D721Med (cell line): ENCODE measurements around the gene PDLIM4.

Experiments used
- DNase-seq: peaks from one replicate; pipeline ENCODE4 v3.0.0; 2011; ENCODE audit warnings: low spot score; ENCODE audit not compliant: insufficient read length
- FAIRE-seq: peaks from 2 replicates; lab custom pipeline; 2011; peaks lifted over from hg19 to GRCh38; lab: Jason Lieb, UNC
- CTCF ChIP-seq: IDR thresholded peaks from 2 replicates; pipeline ENCODE4 v1.5.1; 2012; ENCODE audit warnings: mild to moderate bottlenecking, control low read depth; ENCODE audit not compliant: insufficient read depth; ENCODE audit errors: missing control alignments

Gene PDLIM4

DNA sequence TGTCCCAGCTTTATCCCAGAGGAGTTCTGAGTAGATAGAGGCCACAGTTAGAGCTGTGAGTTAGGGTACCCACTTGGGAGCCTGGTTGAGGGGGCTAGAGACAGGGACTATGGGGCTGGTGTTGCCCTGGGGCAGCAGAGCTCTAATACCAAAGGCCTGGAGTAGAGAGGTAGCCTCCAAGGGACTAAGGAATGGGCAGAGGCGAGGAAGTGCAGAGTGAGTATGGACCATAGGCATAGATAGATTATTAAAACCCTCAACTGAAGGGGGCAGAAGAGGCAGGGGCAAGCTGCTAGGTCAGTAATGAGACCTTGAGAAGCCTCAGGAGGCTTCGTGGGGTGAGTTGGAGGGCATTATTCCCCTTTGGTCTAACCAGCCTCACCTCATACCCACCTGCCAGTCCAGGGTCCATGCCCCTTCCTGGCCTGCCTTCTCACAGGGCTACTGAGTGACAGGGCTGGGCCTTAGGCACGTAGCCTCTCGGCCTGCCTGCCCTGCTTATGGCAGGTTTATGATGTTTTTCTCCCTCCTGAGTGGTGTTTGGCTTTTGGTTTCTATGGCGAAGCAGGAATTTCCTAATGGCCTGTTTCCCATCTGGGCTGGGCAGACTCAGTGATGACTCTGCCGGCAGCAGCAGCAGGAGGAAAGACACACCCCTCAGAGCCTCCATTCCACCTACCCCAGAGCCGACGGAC, 8.0 kb downstream of the PDLIM4 start:
- no peak for TF ChIP-seq CTCF
- no peak for FAIRE-seq
- no peak for DNase-seq

DNA sequence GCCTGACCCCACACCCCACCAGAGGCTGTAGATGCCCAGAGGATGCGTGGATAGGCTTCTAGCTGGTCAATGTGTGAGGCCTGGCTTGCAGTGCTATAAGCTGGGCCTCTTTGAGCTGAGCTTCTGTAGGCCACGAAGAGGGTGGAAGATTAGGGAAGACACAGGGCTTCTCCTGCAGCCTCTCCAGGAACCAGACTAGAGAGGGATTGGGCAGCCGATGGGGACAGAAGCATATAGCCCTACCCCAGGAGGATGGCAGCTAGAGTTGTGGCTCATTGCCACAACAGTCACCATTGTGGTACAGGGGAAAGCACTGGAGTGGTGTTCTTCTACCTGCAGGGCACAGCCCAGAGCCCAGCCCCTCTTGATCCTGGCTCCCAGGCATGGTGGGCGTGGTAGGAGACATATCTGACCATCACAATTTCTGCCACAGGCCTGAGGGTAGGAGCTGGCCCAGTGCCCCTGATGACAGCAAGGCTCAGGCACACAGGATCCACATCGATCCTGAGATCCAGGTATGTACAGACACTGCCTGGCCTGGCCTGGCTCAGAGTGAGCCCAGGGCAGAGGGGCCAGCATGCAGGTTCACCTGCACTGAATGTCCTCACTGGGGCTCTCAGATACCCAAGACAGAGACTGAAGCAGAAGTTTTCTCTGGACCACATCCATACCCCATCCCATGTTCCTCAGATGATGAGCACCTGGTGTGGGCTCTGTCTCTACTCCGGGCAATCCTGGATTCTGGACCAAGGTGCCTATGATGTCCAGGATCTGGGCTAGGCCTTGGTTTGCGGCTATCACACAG, 8.7 kb downstream of the PDLIM4 start:
- no peak for FAIRE-seq
- TF ChIP-seq CTCF: no peak
- DNase-seq: no peak

GRCh38 chr5:132266836-132267160, 9.3 kb downstream of the PDLIM4 start:
- FAIRE-seq: no peak
- TF ChIP-seq CTCF: no peak
- no peak for DNase-seq

- DNase-seq (no peak), FAIRE-seq (no peak)
- TF ChIP-seq CTCF: no peak
Observed at GRCh38 chr5:132267166-132267739, 9.8 kb downstream of the PDLIM4 start.

DNA sequence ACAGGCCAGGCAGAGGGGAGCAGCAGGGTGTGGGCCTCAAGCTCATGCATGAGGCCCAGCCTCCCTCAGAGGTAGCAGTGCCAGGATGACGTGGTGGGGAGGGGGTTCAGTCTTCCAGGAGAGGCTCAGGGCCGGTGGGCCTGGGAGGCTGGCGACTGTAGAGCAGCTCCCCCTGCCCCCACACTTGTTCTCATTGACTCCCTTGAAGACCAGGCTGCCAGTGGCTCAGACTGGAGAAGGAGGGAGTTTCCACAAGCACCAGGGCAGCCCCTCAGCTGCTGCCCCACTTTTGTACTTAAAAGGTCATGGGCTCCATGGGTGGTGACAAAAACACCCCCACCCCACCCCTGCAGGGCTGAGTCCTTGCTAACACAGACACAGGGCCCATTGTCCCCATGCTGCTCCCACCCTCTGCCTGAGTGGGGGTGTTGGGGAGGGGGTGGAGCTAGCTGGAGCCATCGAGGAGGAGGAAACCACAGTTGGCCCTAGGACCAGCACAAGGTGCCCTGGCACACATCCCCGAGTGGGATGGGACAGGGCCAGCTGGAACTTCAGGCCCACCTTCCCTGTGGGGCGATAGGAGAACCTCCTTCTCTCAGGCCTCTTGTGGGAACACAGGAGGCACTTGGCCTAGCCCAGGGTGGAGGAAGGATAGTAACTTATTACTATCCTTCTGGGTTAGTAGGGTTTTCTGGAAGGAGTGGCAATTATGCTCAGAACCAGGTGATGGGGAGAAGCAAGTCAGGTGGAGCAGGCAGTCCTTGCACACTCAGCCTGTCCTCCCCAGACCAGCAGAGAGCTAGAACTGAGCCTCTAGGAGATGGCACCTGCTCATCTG, 10.7 kb downstream of the PDLIM4 start:
- no peak for FAIRE-seq
- DNase-seq: no peak
- no peak for TF ChIP-seq CTCF

GRCh38 chr5:132268769-132269551, 11.5 kb downstream of the PDLIM4 start:
- no peak for TF ChIP-seq CTCF
- no peak for DNase-seq
- no peak for FAIRE-seq
